Measurements from ENCODE around the gene PTPRE.

- TF ChIP-seq CTCF (IDR thresholded peaks at IDR 0.05), result no peak
- TF ChIP-seq POLR2A (IDR thresholded peaks at IDR 0.05), result no peak
Observed at GRCh38 chr10:127913368-127913759, 6.5 kb downstream of the PTPRE start.

Measured in lower leg skin (tissue), 3 donors.